ENCODE measurements around the gene LINC01488.

The LINC01488 gene

DNA sequence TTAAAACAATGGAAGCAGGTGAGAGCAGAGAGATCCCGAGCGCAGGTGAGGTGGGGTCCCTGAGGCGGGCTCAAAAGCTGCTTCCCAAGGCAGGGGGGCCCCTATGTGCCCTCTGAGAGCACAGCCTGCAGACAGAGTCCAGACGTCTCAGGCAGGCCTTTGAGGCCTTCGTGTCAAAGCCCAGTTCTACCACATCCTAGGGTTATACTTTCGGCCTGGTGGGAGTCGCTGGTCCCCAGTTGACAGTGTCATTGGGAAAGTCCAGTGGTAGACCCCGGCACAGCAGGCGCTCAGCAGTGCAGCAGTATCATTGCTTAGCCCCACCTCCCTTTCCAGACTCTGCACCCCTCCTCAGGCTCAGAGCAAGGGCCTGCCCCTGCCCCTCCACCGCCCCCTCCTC lies 9.1 kb downstream of the LINC01488 start:
- in situ Hi-C loops (cut with MboI; ENCODE audit: low sequenced_read_pairs), result no loop called here

GRCh38 chr11:69491071-69492031 lies 9.9 kb downstream of the LINC01488 start:
- in situ Hi-C loops (cut with MboI; ENCODE audit: low sequenced_read_pairs), result no loop called here

DNA sequence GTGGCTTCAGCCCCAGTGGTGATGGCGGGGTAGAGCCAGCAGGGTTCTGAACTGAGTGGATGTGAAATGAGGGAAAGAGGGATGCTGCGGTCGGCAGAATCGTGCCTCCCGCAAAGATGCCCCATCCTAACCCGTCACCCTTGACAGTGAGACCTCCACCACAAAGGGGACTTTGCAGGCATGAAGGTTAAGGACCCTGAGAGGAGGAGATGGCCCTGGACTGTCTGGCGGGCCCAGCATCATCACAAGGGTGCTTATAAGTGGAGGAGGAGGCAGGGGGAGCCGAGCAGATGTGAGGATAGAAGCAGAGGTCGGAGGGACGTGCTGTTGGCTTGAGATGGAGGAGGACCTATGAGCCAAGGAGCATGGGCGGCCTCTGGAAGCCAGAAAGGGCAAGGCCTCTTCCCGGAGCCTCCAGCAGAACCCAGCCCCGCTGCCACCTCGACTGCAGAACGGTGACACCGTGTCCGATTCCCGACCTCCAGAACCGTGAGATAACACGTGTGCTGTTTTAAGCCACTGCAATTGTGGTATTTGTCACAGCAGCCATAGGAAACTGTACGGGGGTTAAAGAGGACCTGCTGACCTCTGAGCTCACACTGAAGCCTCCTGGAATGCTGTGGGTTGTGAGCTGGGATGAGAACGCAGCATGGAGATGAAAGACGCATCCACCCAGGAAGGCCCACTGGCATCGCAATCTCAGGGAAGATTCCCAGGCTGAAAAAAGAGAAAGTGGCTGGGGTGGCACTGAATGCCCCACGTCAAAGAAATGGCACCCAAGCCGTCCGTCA lies 10.9 kb downstream of the LINC01488 start:
- in situ Hi-C loops (cut with MboI; ENCODE audit: low sequenced_read_pairs), result no loop called here

- in situ Hi-C loops (cut with MboI; ENCODE audit: low sequenced_read_pairs), result no loop called here
Observed at GRCh38 chr11:69493931-69494821, 12.7 kb downstream of the LINC01488 start.

DNA sequence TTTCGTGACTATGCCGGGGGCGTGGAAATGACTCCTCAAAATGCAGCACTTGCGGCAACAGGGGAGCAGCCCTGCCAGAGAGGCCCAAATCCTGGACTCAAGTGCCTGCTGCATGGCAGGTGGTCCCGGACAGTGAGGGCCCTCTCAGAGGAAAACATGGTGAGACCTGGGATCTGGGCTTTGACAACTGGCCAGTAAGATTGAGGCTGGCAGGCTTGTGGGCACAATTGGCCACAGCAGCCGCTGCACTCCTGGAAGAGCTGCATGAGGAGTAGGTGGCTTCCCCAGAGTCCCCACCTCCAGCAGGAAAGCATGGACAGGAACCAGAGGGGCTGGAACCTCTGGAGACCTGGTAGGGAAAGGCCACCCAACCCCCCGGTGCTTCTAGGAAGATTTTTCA lies 13.4 kb downstream of the LINC01488 start:
- in situ Hi-C loops (cut with MboI; ENCODE audit: low sequenced_read_pairs), result no loop called here

GRCh38 chr11:69495441-69496201 lies 14.2 kb downstream of the LINC01488 start:
- in situ Hi-C loops (cut with MboI; ENCODE audit: low sequenced_read_pairs), result no loop called here

DNA sequence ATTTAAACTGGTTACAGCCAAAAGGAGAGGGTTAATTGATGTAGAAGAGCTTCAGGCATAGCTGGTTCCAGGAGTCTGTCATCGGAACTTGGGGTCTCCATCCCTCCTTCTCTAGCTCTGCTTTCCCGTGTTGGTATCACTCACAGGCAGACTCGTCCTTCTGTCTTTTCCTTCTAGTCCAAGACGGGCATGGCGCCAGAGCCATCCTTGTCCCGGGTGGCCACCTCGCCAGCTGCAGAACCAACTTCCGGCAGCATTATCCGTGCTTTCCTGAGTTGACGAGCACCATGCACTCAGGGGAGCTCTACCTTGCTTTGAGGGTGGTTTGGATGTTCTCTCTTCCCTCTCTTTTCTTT lies 14.7 kb downstream of the LINC01488 start:
- in situ Hi-C loops (cut with MboI; ENCODE audit: low sequenced_read_pairs), result no loop called here

- in situ Hi-C loops (cut with MboI; ENCODE audit: low sequenced_read_pairs), result no loop called here
Observed at GRCh38 chr11:69496631-69497220, 15.3 kb downstream of the LINC01488 start.

- in situ Hi-C loops (cut with MboI; ENCODE audit: low sequenced_read_pairs), result no loop called here
Observed at GRCh38 chr11:69497221-69497787, 15.8 kb downstream of the LINC01488 start.

GRCh38 chr11:69498614-69499175 lies 17.2 kb downstream of the LINC01488 start:
- in situ Hi-C loops (cut with MboI; ENCODE audit: low sequenced_read_pairs), result no loop called here

- in situ Hi-C loops (cut with MboI; ENCODE audit: low sequenced_read_pairs), result no loop called here
Observed at GRCh38 chr11:69499186-69499917, 17.9 kb downstream of the LINC01488 start.

- in situ Hi-C loops (cut with MboI; ENCODE audit: low sequenced_read_pairs), result no loop called here
Observed at GRCh38 chr11:69499918-69500284, 18.4 kb downstream of the LINC01488 start.

GRCh38 chr11:69500285-69501120 lies 19.0 kb downstream of the LINC01488 start:
- in situ Hi-C loops (cut with MboI; ENCODE audit: low sequenced_read_pairs), result no loop called here

GRCh38 chr11:69501121-69501489 lies 19.6 kb downstream of the LINC01488 start:
- in situ Hi-C loops (cut with MboI; ENCODE audit: low sequenced_read_pairs), result no loop called here

DNA sequence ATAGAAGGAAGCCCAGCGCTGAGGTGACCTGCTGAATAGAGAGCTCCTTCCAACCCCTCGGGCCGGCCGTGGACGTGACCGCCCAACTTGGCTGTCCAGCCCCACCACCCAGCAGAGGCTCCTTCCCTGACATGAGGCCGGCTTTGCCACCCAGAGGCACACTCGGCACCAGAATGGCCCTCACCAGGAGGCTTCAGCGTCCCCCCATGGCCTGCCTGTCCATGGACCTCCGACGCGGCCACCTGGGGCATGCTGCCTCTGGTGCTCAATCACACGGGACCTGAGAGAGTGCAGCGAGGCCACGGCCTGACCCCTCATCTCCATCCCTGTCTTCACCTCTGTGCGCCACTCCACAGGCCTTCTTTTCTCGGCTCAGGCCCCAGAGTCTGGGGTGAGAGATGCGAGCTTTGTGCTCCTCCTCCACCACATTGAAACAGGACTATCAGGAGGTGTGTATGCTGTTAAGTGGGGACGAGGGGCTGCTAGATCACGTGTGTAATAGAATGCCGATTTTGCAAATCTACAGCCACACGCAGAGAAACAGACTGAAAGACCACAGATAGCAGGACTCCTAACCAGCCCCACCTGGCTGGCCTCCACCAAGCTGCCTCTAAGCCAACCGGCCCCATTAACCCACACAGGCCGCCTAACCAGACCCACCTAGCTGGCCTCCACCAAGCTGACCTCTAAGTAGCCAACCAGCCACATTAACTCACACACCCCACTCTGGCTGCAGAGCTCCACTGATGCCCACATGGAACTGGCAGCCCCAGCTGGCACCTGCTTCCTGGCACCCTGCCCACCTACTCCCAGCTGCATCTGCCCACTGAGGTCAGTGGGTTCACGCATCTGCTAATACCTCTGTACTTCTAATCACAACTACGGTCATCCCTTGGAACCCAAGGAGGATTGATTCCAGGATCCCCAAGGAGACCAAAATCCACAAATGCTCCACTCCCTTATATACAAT lies 20.7 kb downstream of the LINC01488 start:
- in situ Hi-C loops (cut with MboI; ENCODE audit: low sequenced_read_pairs), result no loop called here

GRCh38 chr11:69504127-69504526 lies 22.7 kb downstream of the LINC01488 start:
- in situ Hi-C loops (cut with MboI; ENCODE audit: low sequenced_read_pairs), result no loop called here

All from hTERT RPE-1 (cell line).